Measurements from ENCODE around the gene TMEM221.

- TF ChIP-seq, protein P1, sequence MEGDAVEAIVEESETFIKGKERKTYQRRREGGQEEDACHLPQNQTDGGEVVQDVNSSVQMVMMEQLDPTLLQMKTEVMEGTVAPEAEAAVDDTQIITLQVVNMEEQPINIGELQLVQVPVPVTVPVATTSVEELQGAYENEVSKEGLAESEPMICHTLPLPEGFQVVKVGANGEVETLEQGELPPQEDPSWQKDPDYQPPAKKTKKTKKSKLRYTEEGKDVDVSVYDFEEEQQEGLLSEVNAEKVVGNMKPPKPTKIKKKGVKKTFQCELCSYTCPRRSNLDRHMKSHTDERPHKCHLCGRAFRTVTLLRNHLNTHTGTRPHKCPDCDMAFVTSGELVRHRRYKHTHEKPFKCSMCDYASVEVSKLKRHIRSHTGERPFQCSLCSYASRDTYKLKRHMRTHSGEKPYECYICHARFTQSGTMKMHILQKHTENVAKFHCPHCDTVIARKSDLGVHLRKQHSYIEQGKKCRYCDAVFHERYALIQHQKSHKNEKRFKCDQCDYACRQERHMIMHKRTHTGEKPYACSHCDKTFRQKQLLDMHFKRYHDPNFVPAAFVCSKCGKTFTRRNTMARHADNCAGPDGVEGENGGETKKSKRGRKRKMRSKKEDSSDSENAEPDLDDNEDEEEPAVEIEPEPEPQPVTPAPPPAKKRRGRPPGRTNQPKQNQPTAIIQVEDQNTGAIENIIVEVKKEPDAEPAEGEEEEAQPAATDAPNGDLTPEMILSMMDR (IDR thresholded peaks at IDR 0.05): no peak
- no peak for TF ChIP-seq POLR2A (IDR thresholded peaks at IDR 0.05)
Observed at GRCh38 chr19:17404015-17404414, 44.5 kb downstream of the TMEM221 start.

Data from tibial nerve (tissue), 3 donors.